Measurements from ENCODE around the gene CD101. TPM values are rescaled to one million over a fixed set of nuclear protein-coding genes. Genes with fewer than 3 reads are reported as not detected.

The CD101 gene
- total RNA-seq, 1 experiment from 2014 or later = 1.8 TPM

- Mint-ChIP-seq H3K4me3 (no peak overlapping the region), H3K27me3 (ENCODE audit: low read depth) (no peaks in the 10 kb centered on the region), H3K27ac (no peak overlapping the region), H3K4me1 (peaks cover 0 to 2% of the 10 kb centered on the region in 2 experiments; a peak in 1 of 4 replicates), H3K36me3 (ENCODE audit: insufficient read depth in 1 of 3, low read depth in 3 of 3) (peaks cover 43 to 80% (median 68%) of the 10 kb centered on the region in 3 experiments), H3K9me3 (no peaks in the 10 kb centered on the region)
- Histone ChIP-seq H2AFZ (ENCODE audit: low read length) (no peak overlapping the region), H3T11ph (ENCODE audit: low read length) (no peak overlapping the region), H2AK5ac (ENCODE audit: insufficient read length, low read length) (no peak overlapping the region), H3K27ac (ENCODE audit: insufficient read length, low read depth, low read length) (no peak overlapping the region), H2BK20ac (ENCODE audit: low read depth, low read length, poor library complexity, severe bottlenecking) (no peak overlapping the region), H4K20me1 (ENCODE audit: control insufficient read depth, insufficient read depth, insufficient read length) (no peaks in the 10 kb centered on the region), H3K79me1 (ENCODE audit: insufficient read depth, low read depth, low read length, poor library complexity, severe bottlenecking) (no peaks in the 10 kb centered on the region), H2BK120ac (ENCODE audit: low read depth, low read length, poor library complexity, severe bottlenecking) (no peak overlapping the region), H3K56ac (ENCODE audit: insufficient read length, low read depth, low read length) (no peak overlapping the region), H3K27me3 (ENCODE audit: insufficient read depth, low read length) (no peaks in the 10 kb centered on the region), H2BK5ac (ENCODE audit: insufficient read length, low read length) (no peak overlapping the region), H3K4ac (ENCODE audit: low read depth, low read length) (no peak overlapping the region), H4K91ac (ENCODE audit: insufficient read length, low read depth, low read length) (no peak overlapping the region), H3K18ac (ENCODE audit: insufficient read length, low read depth, low read length) (no peak overlapping the region), H4K5ac (ENCODE audit: insufficient read length, low read depth, low read length) (no peak overlapping the region), H2BK15ac (ENCODE audit: low read depth, low read length) (no peak overlapping the region), H3K4me2 (ENCODE audit: insufficient read depth, insufficient read length, low read length) (no peak overlapping the region), H3K79me2 (ENCODE audit: insufficient read depth, low read length) (no peaks in the 10 kb centered on the region; the same call in 1 of the 2 replicates), H4K8ac (replicated peaks; ENCODE audit: insufficient read length, low read depth, low read length) (no peak overlapping the region), H2BK12ac (ENCODE audit: insufficient read length, low read depth, low read length) (no peak overlapping the region), H3K14ac (ENCODE audit: insufficient read depth, low read length) (no peak overlapping the region), H3K9me3 (ENCODE audit: control insufficient read depth, low read depth, low read length) (no peaks in the 10 kb centered on the region), H3K9ac (ENCODE audit: extremely low read depth, insufficient read length, low read length) (no peak overlapping the region), H3K4me1 (ENCODE audit: insufficient read depth, low read length) (no peaks in the 10 kb centered on the region), H3K23ac (ENCODE audit: insufficient read length, low read depth, low read length) (no peak overlapping the region), H3K23me2 (ENCODE audit: insufficient read length, low read depth, low read length, poor library complexity, severe bottlenecking) (no peaks in the 10 kb centered on the region)
- no CpG with 5 or more reads among the region's 3 CpGs for WGBS (ENCODE audit: extremely low coverage, insufficient read length, low lambda C conversion rate)
- DNase-seq = no peak
- TF ChIP-seq CTCF (conservative IDR thresholded peaks at IDR 0.05) = no peak
These were observed 75.7 kb downstream of the CD101 start for GRCh38 chr1:117077267-117077666.

All from H9 (cell line).